GM12801 (cell line): ENCODE data around the gene NUDCD3.

Experiments
- TF ChIP-seq, protein P1 (sequence below): IDR thresholded peaks from one replicate; pipeline ENCODE4 v1.5.1; 2011; ENCODE audit warnings: control low read depth; ENCODE audit not compliant: insufficient read length; ENCODE audit errors: extremely low read depth

The NUDCD3 gene

DNA sequence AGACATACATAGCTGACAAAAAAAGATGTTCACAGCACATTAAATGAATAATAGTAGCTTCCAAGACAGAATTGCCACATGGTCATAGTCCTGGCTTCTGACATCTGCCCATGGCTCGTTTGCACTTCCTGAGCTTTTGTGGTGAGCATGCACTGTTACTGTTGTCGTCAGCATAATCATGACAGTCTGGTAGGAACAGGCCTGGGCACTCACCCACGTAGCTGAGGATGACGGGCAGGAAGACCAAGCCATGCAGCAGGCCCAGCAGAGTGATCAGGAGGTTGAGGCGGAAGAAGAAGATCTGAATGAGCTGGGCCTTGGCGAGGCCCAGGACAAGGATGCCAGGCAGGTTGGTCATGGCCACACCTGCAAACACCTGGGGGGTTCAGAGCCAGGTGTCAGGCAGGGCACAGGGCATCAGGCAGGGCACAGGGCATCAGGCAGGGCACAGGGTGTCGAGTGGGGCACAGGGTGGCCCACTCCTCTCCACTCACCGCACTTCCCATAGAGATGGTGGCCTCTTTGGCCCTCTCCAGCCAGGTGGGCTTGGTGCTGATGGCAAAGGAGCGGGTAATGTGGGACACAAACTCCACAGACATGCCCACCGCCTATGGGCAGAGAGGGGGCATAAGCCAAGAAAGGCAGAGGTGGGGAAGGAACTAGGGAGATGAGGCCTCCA lies 25.3 kb upstream of the NUDCD3 start:
- TF ChIP-seq, protein P1, sequence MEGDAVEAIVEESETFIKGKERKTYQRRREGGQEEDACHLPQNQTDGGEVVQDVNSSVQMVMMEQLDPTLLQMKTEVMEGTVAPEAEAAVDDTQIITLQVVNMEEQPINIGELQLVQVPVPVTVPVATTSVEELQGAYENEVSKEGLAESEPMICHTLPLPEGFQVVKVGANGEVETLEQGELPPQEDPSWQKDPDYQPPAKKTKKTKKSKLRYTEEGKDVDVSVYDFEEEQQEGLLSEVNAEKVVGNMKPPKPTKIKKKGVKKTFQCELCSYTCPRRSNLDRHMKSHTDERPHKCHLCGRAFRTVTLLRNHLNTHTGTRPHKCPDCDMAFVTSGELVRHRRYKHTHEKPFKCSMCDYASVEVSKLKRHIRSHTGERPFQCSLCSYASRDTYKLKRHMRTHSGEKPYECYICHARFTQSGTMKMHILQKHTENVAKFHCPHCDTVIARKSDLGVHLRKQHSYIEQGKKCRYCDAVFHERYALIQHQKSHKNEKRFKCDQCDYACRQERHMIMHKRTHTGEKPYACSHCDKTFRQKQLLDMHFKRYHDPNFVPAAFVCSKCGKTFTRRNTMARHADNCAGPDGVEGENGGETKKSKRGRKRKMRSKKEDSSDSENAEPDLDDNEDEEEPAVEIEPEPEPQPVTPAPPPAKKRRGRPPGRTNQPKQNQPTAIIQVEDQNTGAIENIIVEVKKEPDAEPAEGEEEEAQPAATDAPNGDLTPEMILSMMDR = no peak

DNA sequence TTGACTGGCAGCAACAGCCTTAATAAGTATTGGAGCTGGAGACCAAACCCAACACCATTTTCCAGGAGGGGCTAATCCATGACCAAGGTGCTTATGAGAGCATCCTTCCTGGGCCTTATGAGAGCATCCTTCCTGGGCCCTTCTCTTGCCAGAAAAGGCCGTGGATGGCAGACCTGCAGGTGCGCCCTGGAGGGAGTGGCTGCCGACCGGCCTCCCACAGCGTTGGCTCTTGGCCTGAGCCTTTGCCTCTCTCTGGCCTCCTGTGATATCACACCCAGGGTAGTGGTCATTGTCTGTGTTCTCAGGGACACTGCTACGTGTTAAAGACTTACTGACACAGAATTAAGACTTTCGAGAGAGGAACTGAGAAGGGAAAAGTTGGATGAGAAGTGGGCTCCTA lies 22.3 kb upstream of the NUDCD3 start:
- TF ChIP-seq, protein P1 = no peak

DNA sequence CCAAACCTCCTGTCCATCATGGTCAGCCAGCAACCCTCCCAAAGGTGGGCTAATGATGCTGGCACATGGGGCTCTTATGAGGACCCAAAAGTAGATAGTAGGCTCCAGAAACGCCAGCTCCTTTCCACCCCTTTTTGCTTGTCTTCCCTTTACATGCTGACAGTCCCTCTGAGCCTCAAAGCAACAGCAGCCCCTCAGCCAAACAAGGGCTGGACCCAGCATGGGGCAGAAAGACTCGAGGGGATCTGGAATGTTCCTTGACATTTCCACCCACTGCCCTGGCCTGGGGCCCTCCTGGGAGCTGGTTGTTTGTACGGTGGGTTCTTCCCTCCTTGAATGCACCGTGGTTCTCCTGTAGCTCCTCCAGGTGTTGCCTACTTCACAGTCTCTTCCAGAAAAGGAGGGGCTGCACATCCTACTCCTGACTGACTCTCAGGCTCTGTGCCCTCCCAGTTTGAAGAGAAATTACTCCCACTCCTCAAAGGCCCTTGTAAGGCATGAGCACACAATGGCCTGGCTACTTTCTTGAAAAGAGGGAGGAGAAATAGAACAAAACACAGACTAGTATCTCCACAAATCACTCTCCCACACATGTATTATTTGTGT lies 21.5 kb upstream of the NUDCD3 start:
- TF ChIP-seq, protein P1 = no peak

DNA sequence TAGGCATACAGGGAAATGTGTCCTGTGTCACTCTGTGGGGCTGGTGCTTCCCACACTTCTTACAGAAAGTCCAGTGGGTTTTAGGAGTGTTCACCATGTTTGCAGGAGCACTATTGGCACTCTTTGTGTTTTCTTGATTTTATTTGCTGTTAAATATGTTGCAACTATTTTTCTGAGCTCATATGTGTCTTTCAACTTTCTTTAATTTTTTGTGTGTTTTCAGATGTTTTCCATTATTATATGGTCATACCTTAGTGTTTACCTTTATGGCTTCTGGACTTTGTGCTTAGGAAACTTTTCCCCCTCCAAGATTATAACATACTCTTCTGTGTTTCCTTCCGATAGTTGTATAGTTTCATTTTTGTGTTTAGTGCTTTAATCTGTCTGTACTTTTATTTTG lies 20.8 kb upstream of the NUDCD3 start:
- TF ChIP-seq, protein P1 = no peak

DNA sequence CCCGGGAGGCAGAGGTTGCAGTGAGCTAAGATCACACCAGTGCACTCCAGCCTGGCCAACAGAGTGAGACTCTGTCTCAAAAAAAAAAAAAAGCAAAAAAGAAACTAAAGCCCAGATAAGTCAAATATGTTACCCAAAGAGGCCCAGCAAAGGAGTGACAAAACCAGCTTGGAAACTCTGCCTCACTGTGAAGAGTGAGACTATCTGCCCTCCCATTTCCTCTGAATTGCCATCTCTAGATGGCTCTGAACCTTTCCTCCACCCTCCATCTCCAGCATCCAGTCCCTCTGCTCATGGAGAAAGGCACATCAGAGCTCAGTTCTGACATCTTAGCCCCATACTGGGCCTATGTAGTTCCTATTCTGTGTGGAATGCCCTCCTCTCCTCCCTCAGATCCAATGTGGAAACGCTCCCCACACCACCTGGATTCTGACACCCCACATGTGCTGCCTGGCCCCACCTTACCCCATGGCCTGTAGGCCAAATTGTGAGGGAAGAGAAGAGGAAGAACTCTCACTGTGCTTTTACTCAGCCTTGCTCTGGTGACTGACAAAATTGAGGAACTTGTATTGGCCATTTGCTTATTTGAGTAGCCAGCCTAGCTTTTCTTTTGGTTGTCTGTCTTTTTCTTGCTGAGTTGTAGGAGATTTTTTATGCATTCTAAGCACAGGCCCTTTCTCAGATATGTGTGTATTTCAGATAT lies 18.0 kb upstream of the NUDCD3 start:
- TF ChIP-seq, protein P1 = no peak

DNA sequence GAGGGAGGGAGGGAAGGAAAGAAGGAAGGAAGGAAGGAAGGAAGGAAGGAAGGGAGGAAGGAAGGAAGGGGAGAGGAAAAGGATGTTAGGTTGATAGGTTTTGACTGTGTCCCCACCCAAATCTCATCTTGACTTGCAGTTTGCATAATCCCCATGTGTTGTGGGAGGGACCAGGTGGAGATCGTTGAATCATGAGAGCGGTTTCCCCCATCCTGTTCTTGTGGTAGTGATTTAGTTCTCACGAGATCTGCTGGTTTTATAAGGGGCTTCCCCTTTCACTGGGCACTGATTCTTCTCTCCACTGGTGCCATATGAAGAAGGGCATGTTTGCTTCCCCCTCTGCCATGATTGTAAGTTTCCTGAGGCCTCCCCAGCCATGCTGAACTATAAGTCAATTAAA lies 15.1 kb upstream of the NUDCD3 start:
- TF ChIP-seq, protein P1 = no peak

DNA sequence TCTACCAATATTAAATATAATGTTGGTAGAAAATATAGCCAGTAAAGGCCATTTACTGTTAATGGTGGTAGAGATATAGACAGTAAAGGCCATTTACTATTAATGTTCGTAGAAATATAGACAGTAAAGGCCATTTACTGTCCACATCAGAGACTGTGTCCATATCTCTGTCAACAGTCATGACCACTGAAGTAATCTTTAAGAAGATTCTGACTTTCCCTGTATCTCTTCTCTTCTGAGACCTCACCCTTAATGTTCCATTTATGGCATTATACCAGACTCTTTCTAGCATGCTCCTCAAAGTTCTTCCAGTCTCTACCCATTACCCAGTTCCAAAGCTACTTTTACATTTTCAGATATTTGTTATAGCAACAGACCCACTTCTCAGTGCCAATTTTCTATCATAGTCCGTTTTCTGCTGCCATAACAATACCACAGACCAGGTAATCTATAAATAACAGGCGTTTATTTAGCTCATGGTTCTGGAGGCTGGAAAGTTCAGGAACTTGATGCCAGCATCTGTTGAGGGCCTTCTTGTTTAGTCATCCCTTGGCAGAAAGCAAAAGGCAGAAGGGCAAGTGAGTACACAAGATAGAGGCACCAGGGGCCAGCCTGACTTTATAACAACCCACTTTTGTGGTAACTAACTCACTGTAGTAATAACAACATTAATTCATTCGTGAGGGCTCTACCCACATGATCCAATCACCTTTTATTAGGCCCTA lies 7.9 kb upstream of the NUDCD3 start:
- TF ChIP-seq, protein P1 = no peak
